T-helper 9 cell (primary cell): Measurements from ENCODE around the gene TCEAL9.
"Not testable (repeated sequence)": the region's sequence is repeated elsewhere in the genome, so short reads cannot be mapped to it uniquely, and the experiment has no call there.

Experiments used
- DNase-seq: peaks from one replicate; pipeline ENCODE4 v3.0.0-alpha.2; 2020
- total RNA-seq, 2 donors: gene quantifications; one replicate each; lab custom pipeline; 2026; lab: John Stamatoyannopoulos, UW

The TCEAL9 gene, protein sequence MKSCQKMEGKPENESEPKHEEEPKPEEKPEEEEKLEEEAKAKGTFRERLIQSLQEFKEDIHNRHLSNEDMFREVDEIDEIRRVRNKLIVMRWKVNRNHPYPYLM
- 0 to 0.28 reads per million in 2 donors for total RNA-seq

DNA sequence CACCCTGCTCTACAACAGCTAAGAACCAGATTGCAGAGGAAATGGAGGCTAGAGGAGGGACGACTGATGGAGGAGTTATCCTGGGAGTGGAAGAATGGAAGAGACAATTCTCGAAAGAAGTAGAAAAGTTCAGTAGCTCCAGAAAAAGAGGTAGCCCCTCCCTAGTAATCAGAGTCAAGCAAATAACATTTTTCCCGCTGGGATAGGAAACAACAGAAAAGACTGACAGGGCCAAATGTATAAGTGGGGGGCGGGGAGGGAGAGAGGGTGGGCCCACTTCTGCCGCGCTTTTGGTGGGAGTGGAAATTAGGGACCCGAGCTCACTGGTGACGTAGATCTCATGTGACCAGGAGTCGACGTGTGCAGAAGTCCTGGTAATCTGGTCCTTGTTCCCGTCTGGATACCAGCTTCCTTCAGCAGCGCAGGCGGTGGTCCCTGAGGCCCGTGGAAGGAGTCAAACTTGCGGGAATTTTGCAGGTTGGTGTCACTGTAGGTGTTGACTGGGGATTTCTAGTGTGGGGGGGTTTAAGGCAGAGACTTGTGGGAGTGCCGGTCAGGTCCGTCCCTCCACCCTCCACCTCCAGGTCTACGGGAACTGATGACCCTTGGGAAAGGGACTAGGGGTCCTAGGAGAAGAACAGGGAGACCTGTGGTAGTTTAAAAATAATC is at the start of gene TCEAL9:
Gene TCEAL9, plus strand, starts transcription at position 377 of the 669 bp plus-strand sequence. CDS start 1,179 bp downstream, outside the sequence.
- no peak for DNase-seq

DNA sequence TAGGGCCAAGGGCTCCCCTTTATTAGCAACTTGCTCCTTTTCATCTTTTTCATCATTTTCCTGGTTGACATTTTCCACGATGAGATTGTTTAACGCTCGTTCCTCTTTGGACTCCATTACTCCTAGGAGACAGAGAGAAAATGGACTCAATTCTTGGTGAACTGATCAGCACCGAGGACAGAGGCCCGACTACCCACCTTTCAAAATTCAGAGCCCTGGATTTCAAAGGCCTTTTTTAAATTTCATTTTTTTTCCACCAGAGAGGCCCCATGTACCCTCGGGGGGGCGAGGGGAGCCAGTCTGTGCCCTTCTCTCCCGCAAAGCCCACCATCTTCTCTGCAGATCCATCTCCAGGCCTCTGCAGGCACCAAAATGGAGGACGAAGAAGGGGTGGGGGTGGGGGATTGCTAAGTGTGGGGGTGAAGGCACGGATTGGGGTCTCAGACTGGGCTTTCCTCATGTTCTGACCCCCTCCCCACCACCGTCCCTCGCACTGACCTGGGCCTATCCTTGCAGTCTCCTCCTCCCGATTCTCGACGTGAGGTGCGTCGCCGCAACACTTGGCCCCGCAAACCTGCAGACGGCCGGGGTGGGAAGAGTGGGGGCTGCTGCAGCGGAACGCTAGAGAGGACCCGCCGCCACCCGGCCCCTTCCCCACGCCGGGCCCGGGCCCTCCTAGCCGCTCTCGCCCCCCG is 46.3 kb upstream of the TCEAL9 start:
- DNase-seq: no peak

DNA sequence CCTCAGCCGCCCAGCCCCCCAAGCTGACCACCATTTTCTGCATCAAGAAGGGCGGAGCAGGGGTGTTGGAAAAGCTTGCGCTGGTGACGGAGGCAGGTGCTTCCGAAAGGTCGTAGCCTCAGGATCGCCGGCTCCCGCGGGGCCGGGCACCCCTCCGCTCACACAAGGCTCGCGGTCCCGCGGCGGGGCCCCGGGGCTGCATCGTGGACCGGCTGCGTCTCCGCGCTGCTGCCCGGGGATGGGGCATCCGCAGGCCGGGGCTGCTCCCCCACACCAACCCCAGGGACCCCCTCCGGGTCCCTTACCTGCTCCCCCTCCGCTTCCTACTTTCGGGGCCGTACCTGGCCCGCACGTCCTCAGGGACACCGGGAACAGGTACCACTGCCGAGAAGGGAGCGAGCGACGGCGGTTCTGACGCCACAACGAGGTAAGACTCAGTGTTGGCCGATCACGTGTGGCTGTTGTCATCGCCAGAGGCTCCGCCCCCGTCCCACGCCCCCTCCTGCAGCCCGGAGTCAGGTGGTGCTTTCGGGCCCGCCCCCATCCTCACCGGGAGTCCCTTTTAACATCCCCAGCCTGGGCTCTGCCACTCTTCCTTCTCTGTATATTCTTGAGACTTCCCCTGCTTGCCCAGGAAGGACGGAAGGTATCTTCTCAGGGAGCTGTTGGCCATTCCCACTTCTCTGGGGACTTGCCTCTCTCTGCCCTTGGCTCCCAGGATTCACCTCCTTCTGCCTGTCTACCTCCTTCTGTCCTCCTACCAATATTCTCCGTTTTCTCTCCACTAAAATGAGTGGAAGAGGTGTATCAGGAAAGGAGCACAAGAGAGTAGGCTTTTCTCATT is 45.5 kb upstream of the TCEAL9 start, which contains the start of gene BEX2:
Gene BEX2, minus strand, starts transcription at position 436 of the 844 bp plus-strand sequence. CDS start 1,014 bp downstream, outside the sequence.
- peak; percentile 74 for DNase-seq

DNA sequence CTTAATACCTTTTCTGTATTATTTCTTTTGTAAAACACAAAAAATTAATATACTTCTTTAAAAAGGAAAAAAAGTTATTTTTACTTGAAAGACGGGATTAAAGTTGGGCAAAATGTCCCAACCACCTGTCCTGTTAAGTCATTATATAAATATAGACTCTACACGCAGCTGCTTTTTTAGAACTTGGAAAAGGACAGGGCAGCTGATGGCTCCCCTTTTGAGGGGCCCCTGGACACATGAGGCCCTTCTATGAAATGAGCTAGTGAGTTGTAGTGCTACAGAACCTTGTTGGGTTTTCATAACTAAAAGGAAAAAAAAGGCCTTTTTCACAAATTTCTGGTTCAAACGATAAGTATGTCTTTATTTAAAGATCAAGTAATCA is 44.9 kb upstream of the TCEAL9 start:
- DNase-seq: no peak

DNA sequence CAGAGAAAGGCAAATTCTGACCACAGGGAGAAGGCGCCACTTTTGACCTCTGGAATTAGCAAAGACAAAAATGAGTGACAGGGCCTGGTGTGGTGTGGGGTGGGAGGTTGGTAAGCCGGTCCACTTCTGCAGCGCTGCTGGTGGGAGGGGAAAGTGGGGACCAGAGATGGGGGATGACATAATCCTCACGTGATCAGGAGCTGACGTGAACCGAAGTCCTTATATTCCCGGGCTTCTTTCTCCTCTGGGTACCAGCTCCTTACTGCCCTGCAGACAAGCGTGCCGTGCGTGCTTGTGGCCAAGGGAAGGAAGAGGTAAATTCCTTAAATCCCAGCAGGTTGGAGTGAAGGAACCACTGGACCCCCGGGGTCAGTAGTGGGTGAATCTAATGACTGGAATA is 26.3 kb upstream of the TCEAL9 start, which contains the start of gene TCEAL7:
Gene TCEAL7, plus strand, starts transcription at position 249 of the 400 bp plus-strand sequence. CDS start 1,165 bp downstream, outside the sequence.
- DNase-seq: no peak

DNA sequence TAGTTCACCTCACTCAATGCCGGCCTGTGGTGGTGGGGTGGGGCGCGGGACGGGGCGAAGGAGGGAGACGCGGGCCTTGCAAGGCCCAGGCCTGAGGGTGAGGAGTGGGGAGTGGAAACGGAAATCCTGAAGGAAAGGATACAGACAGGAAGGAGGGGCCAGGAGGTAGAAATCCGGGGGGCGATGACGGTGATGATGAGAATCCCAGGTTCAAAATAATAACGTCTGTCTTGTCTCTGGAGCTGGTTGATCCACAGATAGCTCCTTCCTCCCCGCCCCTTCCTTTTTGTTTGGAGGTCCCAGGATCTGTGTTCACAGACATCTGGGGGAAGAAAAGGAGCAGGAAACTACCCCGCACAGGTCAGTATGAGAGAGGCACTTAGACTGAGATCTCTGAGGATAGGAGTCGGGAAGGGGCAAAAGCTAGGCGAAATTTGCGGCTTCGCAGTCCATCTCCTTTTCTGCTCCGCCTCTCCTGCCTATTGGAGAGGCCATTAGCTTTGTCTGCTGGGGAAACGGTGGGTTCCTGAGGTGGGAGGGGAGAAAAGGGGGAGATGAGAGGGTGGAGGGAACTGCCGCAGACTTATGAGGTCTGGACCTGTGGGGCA is 25.5 kb upstream of the TCEAL9 start:
- DNase-seq: no peak

DNA sequence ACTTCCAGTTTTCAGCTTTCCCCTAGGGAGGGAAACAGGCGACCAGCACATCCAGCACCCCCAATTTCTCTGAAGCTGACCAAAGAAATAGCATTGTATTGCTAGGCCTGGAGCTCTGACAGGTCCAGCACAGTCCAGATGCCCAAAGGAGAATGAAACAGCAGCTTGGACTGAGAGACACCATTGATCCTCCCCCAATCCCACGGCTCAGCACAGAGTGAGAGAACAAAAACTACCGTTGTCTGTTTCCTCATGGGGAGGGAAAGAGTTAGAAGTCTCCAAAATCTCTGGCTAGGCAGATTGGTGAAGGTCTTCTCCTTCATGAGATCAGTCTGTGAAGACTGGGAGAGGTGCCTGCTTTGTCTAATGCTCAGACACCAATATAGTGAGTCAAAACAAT is 17.6 kb upstream of the TCEAL9 start:
- no peak for DNase-seq

DNA sequence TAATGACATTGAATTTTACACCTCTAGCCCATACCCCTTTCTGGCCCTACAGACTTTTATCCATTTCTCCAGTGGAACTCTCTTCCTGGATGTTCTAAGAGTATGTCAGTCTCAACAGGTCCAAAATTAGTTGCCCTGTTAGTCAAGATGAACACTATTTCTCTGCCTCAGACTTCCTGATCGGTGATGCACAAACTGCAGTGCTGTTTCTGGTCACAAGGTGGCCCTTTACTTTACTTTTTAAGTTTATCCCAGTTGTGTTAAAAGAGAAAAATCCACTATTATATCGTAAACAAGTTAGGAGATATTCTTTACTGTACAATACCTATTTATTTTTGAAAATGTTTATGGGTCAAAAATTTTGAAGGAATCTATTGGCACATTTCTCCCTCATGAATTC is 13.2 kb upstream of the TCEAL9 start:
- peak; percentile 22 for DNase-seq

DNA sequence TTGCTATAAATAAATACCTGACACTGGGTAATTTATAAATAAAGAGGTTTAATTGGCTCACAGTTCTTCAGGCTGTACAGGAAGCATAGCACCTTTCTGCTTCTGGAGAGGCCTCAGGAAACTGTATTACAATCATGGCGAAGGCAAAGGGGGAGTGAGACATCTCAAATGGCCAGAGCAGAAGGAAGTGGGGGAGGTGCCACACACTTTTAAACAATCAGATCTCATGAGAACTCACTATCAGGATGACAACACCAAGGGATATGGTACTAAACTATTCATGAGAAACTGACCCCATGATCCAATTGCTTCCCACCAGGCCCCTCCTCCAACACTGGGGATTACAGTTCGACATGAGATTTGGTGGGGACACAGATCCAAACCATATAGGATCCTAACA is 11.7 kb upstream of the TCEAL9 start:
- no peak for DNase-seq

DNA sequence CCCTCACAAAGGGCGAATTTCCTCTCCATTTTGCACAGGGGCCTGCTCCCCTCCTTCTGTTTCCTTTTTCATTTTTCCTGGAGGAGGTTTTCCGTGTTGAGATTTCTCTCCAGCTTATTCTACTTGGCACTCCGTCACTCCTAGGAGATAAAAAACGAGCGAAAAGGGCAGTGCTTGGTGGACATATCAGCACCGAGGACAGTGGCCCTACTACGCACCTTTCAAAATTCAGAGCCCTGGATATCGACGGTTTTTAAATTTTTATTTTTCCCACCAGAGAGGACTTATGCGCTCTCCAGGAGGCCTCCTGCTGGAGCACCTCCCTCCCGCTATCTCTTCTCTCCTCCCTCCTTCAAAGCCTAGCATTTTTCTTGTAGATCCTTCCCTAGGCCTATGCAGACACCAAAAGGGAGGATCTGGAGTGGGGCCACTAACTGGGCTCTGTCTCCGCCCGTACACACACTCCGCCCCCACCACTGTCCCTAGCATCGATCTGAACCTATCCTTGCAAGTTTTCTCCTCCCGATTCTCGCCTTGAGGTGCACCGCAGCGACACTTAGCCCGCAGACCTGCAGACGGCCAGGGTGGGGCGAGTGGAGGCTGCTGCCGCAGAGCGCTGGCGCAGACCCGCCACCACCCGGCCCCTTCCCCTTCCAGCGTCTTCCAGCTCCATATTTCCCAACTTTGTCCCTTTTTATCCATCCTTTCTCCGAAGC is 8.5 kb upstream of the TCEAL9 start:
- no peak for DNase-seq

DNA sequence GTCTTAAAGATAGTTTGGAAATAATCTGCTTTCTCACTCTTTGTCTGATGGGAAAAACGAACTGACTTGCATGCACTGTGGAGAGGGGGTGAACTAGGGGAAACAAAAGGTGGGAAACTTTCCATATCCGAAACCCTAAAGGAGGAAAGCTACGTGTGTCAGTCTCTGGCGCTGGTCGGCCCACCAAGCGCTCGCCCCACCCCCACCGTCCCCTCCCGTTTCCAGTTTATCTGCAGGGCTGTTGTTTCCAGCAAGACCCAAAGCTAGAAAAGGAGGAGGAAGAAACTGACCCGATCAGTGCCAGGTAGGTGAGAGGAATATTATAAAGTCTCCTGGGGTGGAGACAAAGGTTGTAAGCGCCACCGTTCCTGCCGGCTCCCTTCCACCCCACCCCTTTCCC is 552 bp downstream of the TCEAL9 start:
- DNase-seq: no peak

DNA sequence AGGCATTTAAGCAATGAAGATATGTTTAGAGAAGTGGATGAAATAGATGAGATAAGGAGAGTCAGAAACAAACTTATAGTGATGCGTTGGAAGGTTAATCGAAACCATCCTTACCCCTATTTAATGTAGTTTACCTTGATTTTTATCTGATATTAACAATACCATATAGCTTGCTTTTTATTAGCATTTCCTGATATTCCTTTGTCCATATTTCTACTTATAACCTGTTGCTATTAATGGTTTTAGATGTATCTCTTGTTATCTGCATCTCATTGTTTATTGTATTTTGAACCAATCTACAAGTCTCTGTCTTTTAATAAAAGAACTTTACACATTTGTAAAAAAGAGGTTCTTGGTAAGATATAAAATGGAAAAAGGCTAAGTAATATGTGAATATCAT is 1.6 kb downstream of the TCEAL9 start:
- no peak for DNase-seq

DNA sequence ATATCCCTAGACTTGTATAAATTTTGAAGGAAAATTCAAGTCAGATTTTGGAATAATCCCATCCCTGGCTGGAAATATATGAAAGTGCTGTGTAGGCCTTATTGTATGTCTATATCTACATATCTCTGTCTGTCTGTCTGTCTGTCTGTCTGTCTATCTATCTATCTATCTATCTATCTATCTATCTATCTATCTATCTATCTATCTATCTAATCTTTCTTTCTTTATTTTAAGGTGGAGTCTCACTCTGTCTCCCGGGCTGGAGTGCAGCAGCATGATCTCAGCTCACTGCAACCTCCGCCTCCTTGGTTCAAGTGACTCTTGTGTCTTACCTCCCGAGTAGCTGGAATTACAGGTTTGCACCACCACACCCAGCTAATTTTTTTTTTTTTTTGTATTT is 3.3 kb downstream of the TCEAL9 start:
- DNase-seq: not testable (repeated sequence)

DNA sequence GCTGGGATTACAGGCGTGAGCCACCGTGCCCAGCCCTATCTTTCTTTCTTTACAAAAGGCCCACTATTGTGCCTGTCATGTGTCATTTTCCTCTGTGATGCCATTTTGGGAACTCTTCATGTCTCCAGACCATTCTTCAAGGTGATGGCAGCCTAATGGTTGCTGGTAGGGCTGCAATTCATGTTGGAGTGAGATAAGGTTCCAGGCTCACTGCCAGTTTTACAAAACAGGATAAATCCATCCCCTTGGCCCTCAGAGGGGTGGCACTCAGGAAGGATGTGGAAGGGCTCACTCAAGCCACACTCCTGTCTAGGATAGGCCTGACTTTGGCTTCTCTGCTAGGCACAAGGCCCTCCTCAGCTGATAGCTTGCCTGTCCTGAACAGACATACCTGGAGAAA is 3.8 kb downstream of the TCEAL9 start:
- DNase-seq: no peak

DNA sequence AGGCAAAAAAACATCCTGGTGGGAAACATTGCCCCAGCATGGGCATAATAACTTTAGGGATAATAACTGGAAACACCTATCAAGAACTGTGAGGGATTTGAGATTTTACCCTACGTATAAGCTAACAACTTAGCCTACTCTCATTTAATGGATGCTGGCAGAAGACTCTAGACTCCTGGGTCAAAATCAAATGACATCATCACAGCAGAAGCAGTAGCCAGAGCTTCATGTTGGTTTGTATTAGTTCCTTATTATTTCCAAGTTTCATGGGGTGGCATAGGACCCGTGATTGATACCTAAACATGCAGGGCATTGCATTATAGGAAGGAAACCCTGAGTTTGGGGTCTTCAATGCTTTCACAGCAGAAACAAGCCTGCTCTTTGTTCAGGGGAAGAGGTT is 4.6 kb downstream of the TCEAL9 start:
- no peak for DNase-seq

DNA sequence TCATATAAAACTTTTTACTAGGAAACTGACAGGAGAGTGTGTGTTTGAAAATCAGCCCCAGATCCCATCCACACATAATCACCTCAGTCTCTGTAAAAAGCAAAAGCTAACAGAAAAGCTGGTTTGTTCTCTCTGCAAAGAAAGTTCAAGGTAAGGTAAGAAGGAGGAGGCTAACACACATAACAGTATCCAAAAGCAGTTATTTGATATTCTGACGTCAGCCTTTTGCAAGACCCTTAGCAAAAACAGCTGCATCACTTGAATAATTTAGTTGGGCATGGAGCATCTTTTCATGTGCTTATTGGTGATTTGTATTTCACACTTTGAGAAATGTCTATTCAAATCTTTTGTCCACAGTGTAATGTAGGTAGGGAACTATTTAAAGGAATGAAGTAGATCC is 5.5 kb downstream of the TCEAL9 start:
- no peak for DNase-seq

DNA sequence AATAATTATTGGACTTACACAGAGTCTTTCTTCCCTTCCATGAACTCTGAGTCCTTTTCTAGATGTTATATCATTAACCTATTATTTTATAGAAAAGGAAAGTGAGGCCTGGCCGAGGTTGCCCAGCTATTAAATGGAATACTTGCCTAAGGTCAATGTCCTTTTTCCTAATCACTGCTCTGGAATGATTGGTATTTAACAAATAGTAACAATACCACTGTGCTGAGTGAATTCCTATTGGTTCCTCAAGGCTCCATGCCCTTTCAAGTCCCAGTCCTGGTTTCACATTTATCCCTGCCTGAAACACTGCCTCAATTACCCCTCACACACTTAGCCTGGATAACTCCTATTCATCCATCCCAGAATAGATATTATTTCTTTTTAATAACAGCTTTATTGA is 6.2 kb downstream of the TCEAL9 start:
- DNase-seq: no peak

DNA sequence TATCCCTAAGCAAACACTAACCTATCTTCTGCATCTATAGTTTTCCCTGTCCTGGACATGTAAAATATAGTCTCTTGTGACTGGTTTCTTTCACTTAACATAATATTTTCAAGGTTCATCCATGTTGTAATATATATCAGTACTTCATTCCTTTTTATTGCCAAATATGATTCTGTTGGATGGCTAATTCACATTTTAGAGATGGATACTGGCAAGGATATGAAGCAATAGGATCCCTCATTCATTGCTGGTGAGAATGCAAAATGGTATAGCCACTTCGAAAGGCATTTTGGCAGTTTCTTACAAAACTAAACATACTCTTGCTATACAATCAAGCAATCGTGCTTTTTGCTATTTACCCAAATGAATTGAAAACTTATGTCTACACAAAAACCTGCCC is 6.7 kb downstream of the TCEAL9 start:
- DNase-seq: no peak

DNA sequence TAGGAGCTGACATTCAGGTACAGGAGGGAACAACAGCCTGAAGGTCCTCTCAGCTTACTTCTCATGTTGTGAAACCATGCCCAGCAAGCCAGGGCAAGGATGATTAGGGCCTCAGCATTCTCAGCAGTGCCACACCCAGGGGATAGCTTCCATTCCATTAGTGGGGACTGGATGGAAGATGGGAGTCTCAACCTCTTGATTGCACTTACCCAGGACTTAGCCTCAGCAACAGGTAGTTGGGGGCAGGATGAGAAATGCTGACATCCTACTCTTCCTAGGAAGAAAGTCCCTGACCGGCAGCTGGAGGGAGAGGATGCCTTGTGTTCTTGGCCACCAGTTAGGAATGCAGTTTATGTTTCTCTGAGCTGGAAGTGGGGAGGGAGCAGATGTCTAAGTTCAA is 11.2 kb downstream of the TCEAL9 start:
- no peak for DNase-seq

DNA sequence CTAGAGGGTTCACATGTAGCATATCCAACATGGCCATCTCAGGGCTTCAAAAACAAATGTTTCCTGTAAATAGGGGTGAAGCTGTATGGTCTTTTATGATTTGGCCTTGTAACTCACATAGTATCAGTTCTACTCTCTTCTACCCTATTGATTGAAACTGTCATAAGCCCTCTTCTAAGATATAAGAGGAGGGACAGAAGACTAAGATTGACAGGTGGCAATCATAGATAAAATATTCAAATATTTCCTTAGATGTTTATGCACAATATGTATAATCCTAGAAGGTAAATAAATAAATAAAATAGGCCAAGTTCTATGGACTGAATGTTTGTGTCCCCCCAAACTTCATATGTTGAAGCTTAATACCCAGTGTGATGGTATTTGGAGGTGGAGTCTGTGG is 13.2 kb downstream of the TCEAL9 start:
- DNase-seq: no peak

DNA sequence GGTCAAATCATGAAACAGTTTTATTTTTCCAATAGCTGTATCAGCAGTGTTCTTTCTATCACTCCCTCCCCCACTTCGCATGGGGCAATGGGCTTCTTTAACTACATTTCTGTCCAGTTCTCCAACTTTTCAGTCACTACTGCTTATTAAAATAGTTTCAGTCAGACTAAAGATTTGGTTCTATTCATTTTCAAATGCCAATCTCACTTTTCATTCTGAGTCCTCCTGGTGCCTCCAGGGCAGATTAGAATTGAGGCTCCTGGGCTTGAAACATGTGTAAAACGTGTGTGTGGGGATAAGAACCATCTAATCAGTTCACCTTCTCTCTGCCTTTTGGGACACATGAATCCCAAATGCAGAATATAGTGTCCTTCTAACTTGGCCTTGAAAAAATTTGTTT is 16.6 kb downstream of the TCEAL9 start:
- no peak for DNase-seq

DNA sequence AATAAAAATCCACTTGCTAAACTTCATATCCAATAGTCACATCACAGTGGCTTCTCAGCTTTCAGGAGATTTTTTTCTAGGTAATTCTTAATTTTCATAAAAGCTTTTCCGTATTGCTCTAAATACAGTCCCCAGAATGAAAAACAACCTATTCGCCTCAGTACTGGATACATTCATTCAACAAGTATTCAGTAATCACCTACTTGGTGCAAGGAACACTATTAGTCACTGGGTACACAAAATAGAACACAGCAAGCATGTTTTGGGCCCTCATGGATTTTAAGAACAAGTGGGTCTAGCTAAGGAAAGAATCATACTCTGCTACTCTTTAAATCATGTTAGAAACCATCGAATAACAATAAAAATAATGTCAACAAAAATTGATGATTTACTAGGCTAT is 17.3 kb downstream of the TCEAL9 start:
- no peak for DNase-seq
